ENCODE data around the gene LIPC. TPM values are rescaled to one million over a fixed set of nuclear protein-coding genes. Genes with fewer than 3 reads are reported as not detected.

Gene LIPC
- total RNA-seq, 2 donors from 2014 or later: not detected

GRCh38 chr15:58398643-58399042 is 33.1 kb upstream of the LIPC start:
- Histone ChIP-seq H3K4me1 (ENCODE audit: control insufficient read depth in 1 of 2, low read depth in 2 of 2) (no peaks in the 10 kb centered on the region), H3K9me3 (no peaks in the 10 kb centered on the region), H3K27me3 (replicated peaks; ENCODE audit: insufficient read depth) (no peaks in the 10 kb centered on the region), H3K36me3 (no peaks in the 10 kb centered on the region), H3K27ac (no peak overlapping the region), H3K4me3 (no peak overlapping the region)
- ATAC-seq (ENCODE audit: insufficient number of reproducible peaks, low FRiP score, low read depth): no peak
- no peak for DNase-seq (ENCODE audit: low spot score)
- no peak for TF ChIP-seq CTCF (IDR thresholded peaks at IDR 0.05)

GRCh38 chr15:58399739-58400138 is 32.1 kb upstream of the LIPC start:
- no peaks in the 10 kb centered on the region for H3K4me1 ChIP-seq (ENCODE audit: control insufficient read depth in 1 of 2, low read depth in 2 of 2)
- H3K36me3 ChIP-seq: no peaks in the 10 kb centered on the region
- no peak for TF ChIP-seq CTCF (IDR thresholded peaks at IDR 0.05)
- H3K4me3 ChIP-seq: no peak overlapping the region
- no peak for DNase-seq (ENCODE audit: low spot score)
- ATAC-seq (ENCODE audit: insufficient number of reproducible peaks, low FRiP score, low read depth): no peak
- H3K27ac ChIP-seq: no peak overlapping the region
- H3K27me3 ChIP-seq (replicated peaks; ENCODE audit: insufficient read depth): no peaks in the 10 kb centered on the region
- no peaks in the 10 kb centered on the region for H3K9me3 ChIP-seq

GRCh38 chr15:58401276-58401675 is 30.5 kb upstream of the LIPC start:
- DNase-seq (ENCODE audit: low spot score) (no peak), ATAC-seq (ENCODE audit: insufficient number of reproducible peaks, low FRiP score, low read depth) (no peak)
- Histone ChIP-seq H3K9me3 (no peaks in the 10 kb centered on the region), H3K4me1 (ENCODE audit: control insufficient read depth in 1 of 2, low read depth in 2 of 2) (no peaks in the 10 kb centered on the region), H3K36me3 (no peaks in the 10 kb centered on the region), H3K4me3 (no peak overlapping the region), H3K27ac (no peak overlapping the region), H3K27me3 (replicated peaks; ENCODE audit: insufficient read depth) (no peaks in the 10 kb centered on the region)
- TF ChIP-seq CTCF (IDR thresholded peaks at IDR 0.05): no peak

DNA sequence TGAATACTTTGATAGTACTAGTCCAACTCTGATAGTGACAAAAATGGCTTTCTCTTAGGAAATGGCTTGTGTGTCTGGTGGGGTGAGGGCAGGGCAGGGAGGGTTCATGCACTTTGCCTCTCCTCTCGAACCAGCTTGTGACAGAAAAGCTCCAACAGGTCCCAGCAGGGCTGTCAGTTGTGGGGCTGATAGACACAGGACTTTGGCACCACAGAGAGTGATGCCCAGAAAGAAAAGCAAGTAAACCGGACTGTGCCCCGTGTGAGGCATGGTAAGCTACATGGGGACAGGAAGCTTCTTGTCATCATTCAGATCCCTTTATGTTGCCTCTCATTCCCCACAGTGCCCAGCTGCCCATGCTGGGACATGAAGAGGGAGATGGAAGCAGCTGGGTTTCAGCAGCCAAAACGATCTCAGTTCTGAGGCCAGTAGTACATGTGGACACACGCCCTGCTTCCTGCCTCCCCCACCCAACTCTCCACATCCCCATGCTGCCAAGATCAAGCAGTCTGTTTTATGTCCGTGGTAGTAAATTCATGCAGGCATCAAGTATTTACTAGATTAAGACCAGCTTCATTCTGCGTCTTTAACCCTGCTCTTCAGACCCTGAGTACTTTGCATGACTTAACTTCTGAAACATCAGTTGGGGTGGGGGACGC is 29.7 kb upstream of the LIPC start:
- TF ChIP-seq CTCF (IDR thresholded peaks at IDR 0.05): no peak
- Histone ChIP-seq H3K27me3 (replicated peaks; ENCODE audit: insufficient read depth) (no peaks in the 10 kb centered on the region), H3K36me3 (no peaks in the 10 kb centered on the region), H3K9me3 (no peaks in the 10 kb centered on the region), H3K4me1 (ENCODE audit: control insufficient read depth in 1 of 2, low read depth in 2 of 2) (no peaks in the 10 kb centered on the region), H3K4me3 (no peak overlapping the region), H3K27ac (no peak overlapping the region)
- no peak for DNase-seq (ENCODE audit: low spot score)
- ATAC-seq (ENCODE audit: insufficient number of reproducible peaks, low FRiP score, low read depth): no peak

- Histone ChIP-seq H3K9me3 (no peaks in the 10 kb centered on the region), H3K36me3 (no peaks in the 10 kb centered on the region), H3K27me3 (replicated peaks; ENCODE audit: insufficient read depth) (no peaks in the 10 kb centered on the region), H3K27ac (no peak overlapping the region), H3K4me1 (ENCODE audit: control insufficient read depth in 1 of 2, low read depth in 2 of 2) (no peaks in the 10 kb centered on the region), H3K4me3 (no peak overlapping the region)
- DNase-seq (ENCODE audit: low spot score) (no peak), ATAC-seq (ENCODE audit: insufficient number of reproducible peaks, low FRiP score, low read depth) (no peak)
- TF ChIP-seq CTCF (IDR thresholded peaks at IDR 0.05): no peak
These were observed 28.2 kb upstream of the LIPC start for GRCh38 chr15:58403581-58403980.

Measured in thoracic aorta (tissue), 2 donors.